Measurements from ENCODE around the gene LRBA. TPM values are rescaled to one million over a fixed set of nuclear protein-coding genes. Genes with fewer than 3 reads are reported as not detected.

LRBA gene
- total and polyA plus RNA-seq, 2 of the 4 experiments (the other 2 are of a cell fraction), result 10.2 to 51.6 TPM

DNA sequence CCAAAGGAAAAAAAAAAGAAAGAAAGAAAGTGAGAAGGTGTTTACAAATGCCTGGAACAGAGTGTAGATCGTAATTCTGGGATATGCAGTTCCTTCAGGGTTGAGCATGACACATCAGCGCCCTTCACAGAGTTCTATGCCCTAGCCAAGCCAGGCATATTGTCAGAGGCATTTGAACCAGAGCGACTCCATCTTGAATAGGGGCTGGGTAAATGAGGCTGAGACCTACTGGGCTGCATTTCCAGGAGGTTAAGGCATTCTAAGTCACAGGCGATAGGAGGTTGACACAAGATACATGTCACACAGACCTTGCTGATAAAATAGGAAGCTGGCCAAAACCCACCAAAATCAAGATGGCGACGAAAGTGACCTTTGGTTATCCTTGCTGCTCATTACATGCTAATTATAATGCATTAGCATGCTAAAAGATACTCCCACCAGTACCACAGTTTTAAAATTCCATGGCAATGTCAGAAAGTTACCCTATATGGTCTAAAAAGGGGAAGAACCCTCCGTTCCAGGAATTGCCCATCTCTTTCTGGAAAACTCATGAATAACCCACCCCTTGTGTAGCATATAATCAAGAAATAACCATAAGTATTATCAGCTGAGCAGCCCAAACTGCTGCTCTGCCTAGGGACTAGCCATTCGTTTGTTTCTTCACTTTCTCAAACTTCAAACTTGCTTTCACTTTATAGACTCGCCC lies 23.5 kb upstream of the LRBA start:
- Histone ChIP-seq H4K8ac (ENCODE audit: low read depth in 2 of 2, low read length in 2 of 2) (no peak overlapping the region), H3K9me1 (ENCODE audit: insufficient read depth, low read length) (no peaks in the 10 kb centered on the region), H2AFZ (replicated peaks; ENCODE audit: low read length, poor library complexity) (no peak overlapping the region), H3K27ac (ENCODE audit: insufficient read depth, low read length) (no peak overlapping the region), H4K5ac (ENCODE audit: low read depth, low read length) (no peak overlapping the region), H3K4me1 (ENCODE audit: control insufficient read depth, insufficient read depth, low read length) (no peaks in the 10 kb centered on the region), H3K4me3 (ENCODE audit: insufficient read depth, low read depth, low read length) (no peak overlapping the region), H3K14ac (replicated peaks; ENCODE audit: low read depth, low read length) (no peak overlapping the region), H2BK120ac (ENCODE audit: low read depth, low read length) (no peak overlapping the region), H3K79me1 (ENCODE audit: low read depth in 1 of 2, low read length in 2 of 2) (no peaks in the 10 kb centered on the region), H3K4me2 (ENCODE audit: low read depth, low read length) (no peak overlapping the region), H3K9me3 (ENCODE audit: control insufficient read depth, insufficient read depth, low read length) (no peaks in the 10 kb centered on the region), H4K91ac (ENCODE audit: insufficient read depth, low read depth, low read length) (no peak overlapping the region), H3K27me3 (ENCODE audit: control insufficient read depth, insufficient read depth, low read length) (no peaks in the 10 kb centered on the region), H3K23ac (ENCODE audit: low read depth, low read length) (no peak overlapping the region), H3K4ac (ENCODE audit: low read depth, low read length) (no peak overlapping the region), H2BK5ac (ENCODE audit: low read depth, low read length, poor library complexity, severe bottlenecking) (no peak overlapping the region), H3K9ac (ENCODE audit: low read depth, low read length) (no peak overlapping the region), H3K36me3 (ENCODE audit: control insufficient read depth, insufficient read depth, low read length) (no peaks in the 10 kb centered on the region), H3K18ac (ENCODE audit: low read depth, low read length) (no peak overlapping the region), H2AK9ac (replicated peaks; ENCODE audit: low read depth, low read length, poor library complexity) (no peak overlapping the region), H2BK20ac (ENCODE audit: low read depth, low read length) (no peak overlapping the region), H2AK5ac (ENCODE audit: low read depth, low read length) (no peak overlapping the region), H2BK15ac (ENCODE audit: low read depth, low read length) (no peak overlapping the region), H3K56ac (ENCODE audit: extremely low read depth, insufficient read depth, low read length) (no peak overlapping the region), H4K20me1 (ENCODE audit: insufficient read depth, low read length) (no peaks in the 10 kb centered on the region)
- no TSS peak for BruUV-seq (replicated peaks)
- dilution Hi-C loops (cut with HindIII; ENCODE audit: low sequenced_read_pairs, unreplicated experiment), result no loop called here
- TF ChIP-seq, protein P1, sequence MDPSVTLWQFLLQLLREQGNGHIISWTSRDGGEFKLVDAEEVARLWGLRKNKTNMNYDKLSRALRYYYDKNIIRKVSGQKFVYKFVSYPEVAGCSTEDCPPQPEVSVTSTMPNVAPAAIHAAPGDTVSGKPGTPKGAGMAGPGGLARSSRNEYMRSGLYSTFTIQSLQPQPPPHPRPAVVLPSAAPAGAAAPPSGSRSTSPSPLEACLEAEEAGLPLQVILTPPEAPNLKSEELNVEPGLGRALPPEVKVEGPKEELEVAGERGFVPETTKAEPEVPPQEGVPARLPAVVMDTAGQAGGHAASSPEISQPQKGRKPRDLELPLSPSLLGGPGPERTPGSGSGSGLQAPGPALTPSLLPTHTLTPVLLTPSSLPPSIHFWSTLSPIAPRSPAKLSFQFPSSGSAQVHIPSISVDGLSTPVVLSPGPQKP (IDR thresholded peaks at IDR 0.05; ENCODE audit: borderline replicate concordance, low read depth, low read length), result no peak
- TF ChIP-seq RAD21 (IDR thresholded peaks at IDR 0.05; ENCODE audit: low read length) (no peak), RFX5 (IDR thresholded peaks at IDR 0.05; ENCODE audit: low read depth, low read length) (no peak), CEBPB (IDR thresholded peaks at IDR 0.05; ENCODE audit: low read depth, low read length) (no peak), CHD1 (IDR thresholded peaks at IDR 0.05; ENCODE audit: low read depth, low read length) (no peak), MAZ (IDR thresholded peaks at IDR 0.05; ENCODE audit: borderline replicate concordance, low read depth, low read length) (no peak)
- in situ Hi-C loops (cut with MboI; ENCODE audit: low sequenced_read_pairs), result no loop called here
- 33% methylated on average over 1 of the region's 9 CpGs; no CpG with 5 or more reads in 1 of the 2 experiments for WGBS, 2 experiments (ENCODE audit: extremely low coverage in 2 of 2, insufficient read length in 1 of 2)
- no peak for DNase-seq
- ATAC-seq (ENCODE audit: low read depth), result no peak
- ChIA-PET POLR2A (ENCODE audit: unreplicated experiment) (no interaction called here), CTCF (interaction anchor here (0.7 kb wide), 1 partner anchor 10 kb away, joined by 8 read pairs; no protein-coding TSS in a partner anchor)
- intact Hi-C loops (cut with micrococcal nuclease), result no loop called here
